Gastrocnemius medialis (tissue), 4 donors: ENCODE results near the gene HNRNPD. TPM values are rescaled to one million over a fixed set of nuclear protein-coding genes. Genes with fewer than 3 reads are reported as not detected.
"Not testable (repeated sequence)": the region's sequence is repeated elsewhere in the genome, so short reads cannot be mapped to it uniquely, and the experiment has no call there.

Experiments used
- ATAC-seq, 2 donors: fragments of 150-250 bp; one replicate each; pipeline ENCODE4 v1.9.1; 2016
- DNase-seq, 2 donors: peaks; one replicate each; pipeline ENCODE4 v3.0.0-alpha.2; 2019
- H3K27ac ChIP-seq, 4 donors: fragments of 200-600 bp; sonication (generic); 1 replicate in 1 of 4; 2 replicates in 3 of 4; pipeline ENCODE4 v1.5.1; 2016 to 2018; ENCODE audit warnings: mild to moderate bottlenecking in 2 of 4, moderate library complexity in 1 of 4
- H3K27me3 ChIP-seq, 3 donors: fragments of 200-600 bp; sonication (generic) in 2 of 3; 1 replicate in 1 of 3; 2 replicates in 2 of 3; pipeline versions ENCODE4 v1.5.1 to v1.6.0; 2016 to 2019; ENCODE audit warnings: mild to moderate bottlenecking in 1 of 3, moderate library complexity in 1 of 3
- H3K36me3 ChIP-seq, 2 donors: fragments of 200-600 bp; sonication (generic) in 1 of 2; one replicate each; pipeline ENCODE4 v1.5.1; 2017 to 2018
- H3K4me1 ChIP-seq, 2 donors: fragments of 200-600 bp; sonication (generic) in 1 of 2; one replicate each; pipeline ENCODE4 v1.5.1; 2016 to 2017; ENCODE audit warnings: mild to moderate bottlenecking in 2 of 2
- H3K4me3 ChIP-seq, 4 donors: fragments of 200-600 bp; sonication (generic) in 3 of 4; 1 replicate in 1 of 4; 2 replicates in 3 of 4; pipeline ENCODE4 v1.5.1; 2016 to 2019; ENCODE audit warnings: mild to moderate bottlenecking in 2 of 4
- H3K9me3 ChIP-seq, 3 donors: fragments of 200-600 bp; sonication (generic) in 2 of 3; 1 replicate in 1 of 3; 2 replicates in 2 of 3; pipeline ENCODE4 v1.5.1; 2016 to 2019
- POLR2A ChIP-seq, 2 donors: fragments of 450-650 bp; IDR thresholded peaks; one replicate each; pipeline ENCODE4 v1.6.1; 2017; ENCODE audit warnings: antibody characterized with exemption in 2 of 2, mild to moderate bottlenecking in 2 of 2, moderate library complexity in 2 of 2
- in situ Hi-C, 4 donors: fragments of 200-750 bp; cut with MboI; loops; one replicate each; pipeline versions ENCODE4 v1.15.0 to v1.8.0; 2017; ENCODE audit warnings: low sequenced_read_pairs in 4 of 4
- intact Hi-C: fragments of 100-400 bp; cut with DNase I; formaldehyde crosslinking; loops from one replicate; pipeline ENCODE4 v1.15.1; 2023; ENCODE audit warnings: low total_unique reads
- total RNA-seq, 4 donors: library from RNA; depleted of rRNA; stranded (reverse); fragments of >200 nt; gene quantifications; one replicate each; pipeline versions ENCODE4 v1.1.0 to v1.2.3, GENCODE V29; 2016
- TF ChIP-seq, protein P1 (sequence below), 5 experiments: fragments of 450-650 bp in 3 of 5; fragments of 200-600 bp in 2 of 5; sonication (generic) in 2 of 5; IDR thresholded peaks in 4 of 5; conservative IDR thresholded peaks in 1 of 5; 1 replicate in 4 of 5; 2 replicates in 1 of 5; pipeline ENCODE4 v1.5.1; 2016 to 2019; ENCODE audit warnings: antibody characterized with exemption in 5 of 5, mild to moderate bottlenecking in 3 of 5, moderate library complexity in 3 of 5

HNRNPD gene
- total RNA-seq, 4 donors from 2014 or later, result 26.9 to 46.0 (median 37.4) TPM

DNA sequence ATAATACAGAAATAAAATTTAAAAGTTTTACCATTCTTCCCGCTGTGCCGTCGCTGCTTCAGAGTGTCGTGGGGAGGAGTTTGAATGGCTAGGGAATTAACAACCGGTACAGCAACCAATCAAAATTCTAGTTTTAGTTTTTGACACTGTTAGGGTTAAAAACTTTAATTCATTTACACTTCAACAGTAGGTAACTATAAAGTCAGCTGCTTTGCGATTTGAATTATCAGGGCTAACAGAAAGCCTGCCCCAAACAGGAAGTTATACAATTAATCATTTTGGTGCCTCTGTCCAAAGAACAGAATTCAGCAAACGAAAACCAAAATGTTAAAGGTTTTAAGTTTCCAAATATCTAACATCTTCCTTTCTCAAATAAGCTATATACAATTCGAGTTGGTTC lies 2.3 kb downstream of the HNRNPD start:
- ATAC-seq (no peak), DNase-seq (no peak)
- Histone ChIP-seq H3K27me3 (no peaks in the 10 kb centered on the region), H3K36me3 (peaks cover 0 to 4% of the 10 kb centered on the region in 2 donors), H3K4me1 (peaks cover 67 to 69% of the 10 kb centered on the region in 2 donors), H3K4me3 (peak overlapping the region; percentile 82 to 99 (median 96)), H3K27ac (peak overlapping the region; percentile 99 to 100 (median 100)), H3K9me3 (no peaks in the 10 kb centered on the region)
- TF ChIP-seq POLR2A (IDR thresholded peaks at IDR 0.05), result no peak
- TF ChIP-seq, protein P1, sequence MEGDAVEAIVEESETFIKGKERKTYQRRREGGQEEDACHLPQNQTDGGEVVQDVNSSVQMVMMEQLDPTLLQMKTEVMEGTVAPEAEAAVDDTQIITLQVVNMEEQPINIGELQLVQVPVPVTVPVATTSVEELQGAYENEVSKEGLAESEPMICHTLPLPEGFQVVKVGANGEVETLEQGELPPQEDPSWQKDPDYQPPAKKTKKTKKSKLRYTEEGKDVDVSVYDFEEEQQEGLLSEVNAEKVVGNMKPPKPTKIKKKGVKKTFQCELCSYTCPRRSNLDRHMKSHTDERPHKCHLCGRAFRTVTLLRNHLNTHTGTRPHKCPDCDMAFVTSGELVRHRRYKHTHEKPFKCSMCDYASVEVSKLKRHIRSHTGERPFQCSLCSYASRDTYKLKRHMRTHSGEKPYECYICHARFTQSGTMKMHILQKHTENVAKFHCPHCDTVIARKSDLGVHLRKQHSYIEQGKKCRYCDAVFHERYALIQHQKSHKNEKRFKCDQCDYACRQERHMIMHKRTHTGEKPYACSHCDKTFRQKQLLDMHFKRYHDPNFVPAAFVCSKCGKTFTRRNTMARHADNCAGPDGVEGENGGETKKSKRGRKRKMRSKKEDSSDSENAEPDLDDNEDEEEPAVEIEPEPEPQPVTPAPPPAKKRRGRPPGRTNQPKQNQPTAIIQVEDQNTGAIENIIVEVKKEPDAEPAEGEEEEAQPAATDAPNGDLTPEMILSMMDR (IDR thresholded peaks at IDR 0.05 in 4 of 5, conservative IDR thresholded peaks at IDR 0.05 in 1 of 5), result no peak
- intact Hi-C loops, result loop anchor here (5.0 to 10.0 kb wide), 3 partner anchors 899 to 1086 kb away; partner anchors contain the start of genes COQ2, HELQ, MRPS18C and RASGEF1B
- in situ Hi-C loops, result loop anchor here in 1 of 4 donors (5.0 kb wide), 1 partner anchor 84 kb away; no protein-coding TSS in a partner anchor

DNA sequence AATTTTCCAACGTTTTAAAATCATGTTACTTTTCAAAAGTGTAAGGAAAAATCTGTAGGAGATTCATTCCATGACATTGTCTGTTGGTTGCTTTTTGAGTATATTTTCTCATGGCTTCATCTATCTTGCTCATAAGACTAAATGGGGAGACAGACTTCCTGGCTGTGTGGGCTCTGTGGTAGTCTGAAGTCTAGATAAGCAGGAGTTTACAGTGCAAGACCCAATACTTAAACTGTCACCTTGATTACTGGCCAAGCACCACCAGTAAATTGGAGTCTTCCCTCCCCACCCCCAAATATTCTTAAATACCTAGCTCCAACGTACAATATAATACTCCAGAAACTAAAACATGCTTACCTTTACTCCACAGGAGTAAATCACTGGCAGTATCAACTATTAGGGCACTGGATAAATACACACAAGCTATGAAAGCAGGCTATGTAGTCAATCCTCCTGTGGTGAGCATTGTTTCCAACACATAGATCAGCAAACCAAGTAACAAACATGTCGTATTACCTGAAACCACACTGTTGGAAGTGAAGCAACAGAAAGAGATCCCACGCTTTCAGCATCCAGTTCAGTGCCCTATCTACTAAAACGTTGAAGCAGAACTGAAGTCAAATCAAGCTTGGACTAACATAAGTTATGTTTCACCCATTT lies 6.2 kb downstream of the HNRNPD start:
- in situ Hi-C loops (loop anchor here in 1 of 4 donors (10.0 kb wide), 1 partner anchor 83 kb away; no protein-coding TSS in a partner anchor), intact Hi-C loops (no loop called here)
- no peaks in the 10 kb centered on the region for H3K9me3 ChIP-seq
- DNase-seq (no peak), ATAC-seq (no peak)
- H3K4me3 ChIP-seq, result no peak overlapping the region
- H3K27ac ChIP-seq, result peak overlapping the region in 1 of 4 donors; percentile 3
- H3K36me3 ChIP-seq, result peaks cover 0 to 4% of the 10 kb centered on the region in 2 donors
- H3K4me1 ChIP-seq, result peaks cover 92 to 94% of the 10 kb centered on the region in 2 donors
- H3K27me3 ChIP-seq, result no peaks in the 10 kb centered on the region
- TF ChIP-seq POLR2A (IDR thresholded peaks at IDR 0.05), result no peak
- TF ChIP-seq, protein P1 (IDR thresholded peaks at IDR 0.05 in 4 of 5, conservative IDR thresholded peaks at IDR 0.05 in 1 of 5), result no peak

DNA sequence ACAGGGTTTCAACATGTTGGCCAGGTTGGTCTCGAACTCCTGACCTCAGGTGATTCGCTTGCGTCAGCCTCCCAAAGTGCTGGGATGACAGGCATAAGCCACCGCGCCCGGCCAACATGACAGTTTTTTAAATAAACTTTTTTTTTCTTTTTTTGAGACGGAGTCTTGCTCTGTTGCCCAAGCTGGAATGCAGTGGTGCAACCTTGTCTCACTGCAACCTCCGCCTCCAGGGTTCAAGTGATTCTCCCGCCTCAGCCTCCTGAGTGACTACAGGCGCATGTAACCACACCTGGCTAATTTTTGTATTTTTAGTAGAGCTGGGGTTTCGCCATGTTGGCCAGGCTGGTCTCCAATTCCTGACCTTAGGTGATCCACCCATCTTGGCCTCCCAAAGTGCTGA lies 7.4 kb downstream of the HNRNPD start:
- H3K9me3 ChIP-seq, intact Hi-C loops, ATAC-seq, H3K4me3 ChIP-seq, H3K27ac ChIP-seq, DNase-seq, H3K36me3 ChIP-seq, H3K27me3 ChIP-seq: not testable (repeated sequence)
- H3K4me1 ChIP-seq, result peaks cover 96% of the 10 kb centered on the region in 2 donors
- in situ Hi-C loops, result loop anchor here in 1 of 4 donors (10.0 kb wide), 1 partner anchor 82 kb away; no protein-coding TSS in a partner anchor

DNA sequence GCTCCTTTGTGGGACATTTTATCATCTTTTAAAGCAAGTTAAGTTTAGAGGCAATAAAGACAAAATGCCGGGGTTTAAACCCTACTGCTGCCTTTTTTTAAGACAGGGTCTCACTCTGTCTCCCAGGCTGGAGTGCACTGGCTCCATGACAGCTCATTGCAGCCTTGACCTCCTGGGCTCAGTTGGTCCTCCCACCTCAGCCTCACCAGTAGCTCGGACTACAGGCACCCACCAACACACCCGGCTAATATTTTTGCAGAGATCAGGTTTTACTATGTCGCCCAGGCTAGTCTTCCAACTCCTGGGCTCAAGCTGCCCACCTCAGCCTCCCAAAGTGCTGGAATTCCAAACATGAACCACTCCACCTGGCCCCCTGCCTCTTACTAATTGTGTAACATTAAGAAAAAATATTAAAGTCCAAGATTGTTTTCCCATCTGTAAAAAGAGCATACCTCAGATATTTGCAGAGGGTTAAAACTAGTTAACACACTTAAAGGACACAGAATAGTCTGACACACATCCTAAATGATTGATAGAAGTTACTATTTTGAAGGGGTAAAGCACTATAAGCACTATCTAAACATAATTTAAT lies 9.8 kb downstream of the HNRNPD start:
- peaks cover 0 to 4% of the 10 kb centered on the region in 2 donors for H3K36me3 ChIP-seq
- H3K9me3 ChIP-seq, result no peaks in the 10 kb centered on the region
- H3K27me3 ChIP-seq, result no peaks in the 10 kb centered on the region
- peak overlapping the region in 2 of 4 donors; percentile 4 to 31 for H3K27ac ChIP-seq
- H3K4me1 ChIP-seq, result peaks cover 96% of the 10 kb centered on the region in 2 donors
- TF ChIP-seq, protein P1 (IDR thresholded peaks at IDR 0.05 in 4 of 5, conservative IDR thresholded peaks at IDR 0.05 in 1 of 5), result no peak
- no peak for TF ChIP-seq POLR2A (IDR thresholded peaks at IDR 0.05)
- no peak for DNase-seq
- intact Hi-C loops, result no loop called here
- no peak for ATAC-seq
- in situ Hi-C loops, result loop anchor here in 1 of 4 donors (10.0 kb wide), 1 partner anchor 79 kb away; no protein-coding TSS in a partner anchor
- H3K4me3 ChIP-seq, result no peak overlapping the region

DNA sequence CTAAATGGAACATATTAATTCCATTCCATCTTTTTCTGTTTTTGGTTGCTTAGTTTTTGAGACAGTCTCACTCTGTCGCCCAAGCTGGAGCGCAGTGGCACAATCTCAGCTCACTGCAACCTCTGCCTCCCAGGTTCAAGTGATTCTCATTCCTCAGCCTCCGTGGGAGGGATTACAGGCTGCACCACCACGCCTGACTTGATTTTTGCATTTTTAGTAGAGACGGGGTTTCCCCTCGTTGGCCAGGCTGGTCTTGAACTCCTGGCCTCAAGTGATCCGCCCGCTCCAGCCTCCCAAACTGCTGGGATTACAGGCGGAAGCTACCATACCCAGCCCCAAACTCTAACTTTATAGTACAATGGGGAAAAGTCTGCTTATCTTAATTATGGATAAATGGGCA lies 11.2 kb downstream of the HNRNPD start:
- peak overlapping the region in 2 of 4 donors; percentile 15 to 57 for H3K27ac ChIP-seq
- no peak for DNase-seq
- TF ChIP-seq, protein P1 (IDR thresholded peaks at IDR 0.05 in 4 of 5, conservative IDR thresholded peaks at IDR 0.05 in 1 of 5), result no peak
- TF ChIP-seq POLR2A (IDR thresholded peaks at IDR 0.05), result no peak

More for the DNA sequence above, 11.2 kb downstream of the HNRNPD start:
- no peak overlapping the region for H3K4me3 ChIP-seq
- H3K4me1 ChIP-seq, result peaks cover 93% of the 10 kb centered on the region in 2 donors
- intact Hi-C loops (no loop called here), in situ Hi-C loops (loop anchor here in 1 of 4 donors (10.0 kb wide), 1 partner anchor 78 kb away; no protein-coding TSS in a partner anchor)
- H3K9me3 ChIP-seq, result no peaks in the 10 kb centered on the region
- ATAC-seq, result no peak
- H3K36me3 ChIP-seq, result peaks cover 0 to 4% of the 10 kb centered on the region in 2 donors
- H3K27me3 ChIP-seq, result no peaks in the 10 kb centered on the region
